Left colon (tissue), 2 donors: Measurements from ENCODE around the gene RASGRF1. TPM values are rescaled to one million over a fixed set of nuclear protein-coding genes. Genes with fewer than 3 reads are reported as not detected.
"Not testable (repeated sequence)": the region's sequence is repeated elsewhere in the genome, so short reads cannot be mapped to it uniquely, and the experiment has no call there.

Experiments used
- ATAC-seq: fragments of 200-7000 bp; cut with Tn5 transposase; one replicate; pipeline ENCODE4 v1.9.1; 2020; ENCODE audit warnings: mild to moderate bottlenecking, moderate library complexity
- DNase-seq, 2 donors: peaks; one replicate each; pipeline ENCODE4 v3.0.0-alpha.2; 2020
- intact Hi-C, 2 donors: fragments of 100-400 bp; cut with DNase I in 1 of 2; cut with micrococcal nuclease in 1 of 2; formaldehyde crosslinking; loops; one replicate each; pipeline versions ENCODE4 v1.11.2 to v1.14.0; 2022; cut with DNase I, micrococcal nuclease
- total RNA-seq, 2 donors: library from RNA; stranded (reverse); fragmentation: NEBNext Ultra II Directional; extraction: Animal tissue kit (Norgen Biotek cat#: 25700); gene quantifications; one replicate each; pipeline ENCODE4 v1.2.1, GENCODE V29; 2021
- donor health status: DM: no; HTN: no; CAD: no.
- donor health status: DM: yes; HTN: yes; CAD: no.

RASGRF1 gene
- total RNA-seq, 2 donors from 2014 or later: 0.14 to 0.18 TPM

- DNase-seq: no peak
- intact Hi-C loops: loop anchor here in 1 of 2 donors (10.0 kb wide), 1 partner anchor 159 kb away; no protein-coding TSS in a partner anchor
- no peak for ATAC-seq
Observed at GRCh38 chr15:79025802-79026201, 64.8 kb downstream of the RASGRF1 start.

DNA sequence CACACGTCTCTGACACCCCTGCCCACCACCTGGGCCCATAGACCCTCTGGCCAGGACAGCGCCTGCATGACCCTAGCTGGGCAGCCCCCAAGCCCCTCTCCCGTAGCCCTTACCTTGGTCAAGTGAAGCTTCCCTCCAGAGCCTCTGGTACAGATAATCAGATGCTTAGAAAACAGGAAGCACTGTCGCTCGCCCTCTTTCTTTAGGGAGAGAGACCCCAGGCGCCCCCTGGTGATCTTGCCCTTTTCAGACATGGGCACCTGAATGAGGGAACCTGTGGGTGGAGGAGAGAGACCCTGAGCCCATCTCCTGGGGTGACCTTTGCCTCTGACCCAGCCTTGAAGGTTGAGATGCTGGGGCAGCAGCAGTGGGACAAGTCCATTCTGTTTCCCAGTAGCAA lies 65.4 kb downstream of the RASGRF1 start:
- DNase-seq: peak in 1 of 2 donors; percentile 37
- intact Hi-C loops: loop anchor here in 1 of 2 donors (10.0 kb wide), 1 partner anchor 160 kb away; no protein-coding TSS in a partner anchor
- ATAC-seq: no peak

GRCh38 chr15:79024493-79024892 lies 66.1 kb downstream of the RASGRF1 start:
- not testable (repeated sequence) for ATAC-seq
- intact Hi-C loops: loop anchor here in 1 of 2 donors (10.0 kb wide), 1 partner anchor 160 kb away; no protein-coding TSS in a partner anchor

GRCh38 chr15:79023918-79024317 lies 66.7 kb downstream of the RASGRF1 start:
- ATAC-seq: no peak
- intact Hi-C loops: loop anchor here in 1 of 2 donors (10.0 kb wide), 1 partner anchor 161 kb away; no protein-coding TSS in a partner anchor
- no peak for DNase-seq

More at GRCh38 chr15:79024493-79024892, 66.1 kb downstream of the RASGRF1 start:
- DNase-seq: not testable (repeated sequence)

DNA sequence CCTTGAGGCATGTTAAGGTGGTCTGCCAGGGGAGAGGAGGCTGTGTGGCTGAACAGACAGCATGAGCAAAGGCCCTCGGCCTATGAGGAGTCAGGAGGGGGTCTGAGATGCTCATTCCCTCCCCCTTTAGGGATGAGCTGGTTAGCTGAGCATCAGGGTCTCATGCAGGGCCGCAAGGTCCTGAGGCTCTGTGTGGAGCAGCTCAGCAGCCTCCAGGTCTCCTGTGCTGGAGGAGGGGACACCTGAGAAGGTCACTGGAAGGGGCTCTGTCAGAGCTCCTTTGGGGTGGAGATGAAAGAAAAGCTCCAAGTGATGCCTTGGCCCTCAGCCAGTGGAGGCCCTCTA lies 67.1 kb downstream of the RASGRF1 start:
- intact Hi-C loops: loop anchor here in 1 of 2 donors (10.0 kb wide), 1 partner anchor 161 kb away; no protein-coding TSS in a partner anchor
- DNase-seq (no peak), ATAC-seq (no peak)

- ATAC-seq (no peak), DNase-seq (no peak)
- intact Hi-C loops: no loop called here
Observed at GRCh38 chr15:79018960-79019359, 71.6 kb downstream of the RASGRF1 start.

DNA sequence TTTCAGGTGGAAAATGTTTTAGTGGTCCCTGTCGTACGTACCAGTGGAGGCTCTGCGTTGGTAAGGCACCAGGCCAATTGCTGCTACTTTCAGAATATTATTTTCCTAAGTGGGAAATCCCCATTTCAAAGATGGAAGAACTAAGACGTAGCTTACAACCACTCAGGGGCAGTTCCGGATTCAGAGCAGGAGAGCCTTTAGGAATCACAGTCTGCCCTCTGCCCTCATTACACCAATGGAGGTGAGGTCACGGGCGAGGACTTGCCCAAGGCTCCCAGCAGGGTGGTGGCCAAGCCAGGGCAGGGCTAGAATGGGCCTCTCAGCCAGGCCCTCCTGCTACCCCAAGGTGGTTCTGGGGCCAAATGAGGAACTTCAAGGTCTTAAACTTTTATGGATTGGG lies 72.6 kb downstream of the RASGRF1 start:
- DNase-seq (no peak), ATAC-seq (no peak)
- intact Hi-C loops: no loop called here

DNA sequence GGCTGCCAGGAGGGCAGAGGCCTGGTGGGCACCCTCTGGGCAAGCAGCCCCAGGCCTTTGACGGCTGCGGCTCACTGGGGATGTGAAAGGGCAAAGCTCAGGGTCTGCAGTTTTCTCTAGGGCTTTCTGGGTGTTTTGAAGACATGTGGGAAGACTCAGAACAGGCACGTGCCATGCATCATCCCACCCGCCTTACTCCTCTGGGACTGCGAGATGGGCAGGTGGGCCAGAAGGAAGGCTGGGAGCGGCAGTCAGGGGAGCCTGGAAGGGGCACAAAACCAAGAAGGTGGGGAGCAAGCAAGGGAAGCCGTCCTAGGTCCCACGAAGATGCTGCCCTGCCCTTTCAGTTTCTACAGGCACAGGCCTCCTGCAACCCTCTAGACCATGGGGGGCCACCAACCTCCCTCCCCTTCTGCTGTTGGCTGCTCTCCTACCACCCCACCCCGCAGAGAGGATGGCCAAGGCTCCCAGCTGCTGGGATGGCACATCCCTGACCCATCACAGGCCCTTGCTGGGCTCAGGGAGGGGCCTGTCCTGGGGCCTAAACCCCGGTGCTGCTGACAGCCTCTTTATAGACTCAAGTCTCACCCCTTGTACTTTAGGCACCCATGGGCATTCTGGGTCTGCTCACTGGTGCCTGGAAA lies 73.9 kb downstream of the RASGRF1 start:
- DNase-seq (no peak), ATAC-seq (no peak)
- intact Hi-C loops: no loop called here

GRCh38 chr15:79015416-79015815 lies 75.2 kb downstream of the RASGRF1 start:
- ATAC-seq: no peak
- intact Hi-C loops: no loop called here

GRCh38 chr15:79010278-79010677 lies 80.3 kb downstream of the RASGRF1 start:
- no peak for DNase-seq
- no peak for ATAC-seq
- intact Hi-C loops: no loop called here

More at GRCh38 chr15:79015416-79015815, 75.2 kb downstream of the RASGRF1 start:
- DNase-seq: no peak

GRCh38 chr15:79009379-79009778 lies 81.2 kb downstream of the RASGRF1 start:
- DNase-seq: no peak
- ATAC-seq: no peak
- intact Hi-C loops: no loop called here

GRCh38 chr15:79008659-79009058 lies 81.9 kb downstream of the RASGRF1 start:
- DNase-seq (no peak), ATAC-seq (no peak)
- intact Hi-C loops: no loop called here

GRCh38 chr15:79007066-79007465 lies 83.5 kb downstream of the RASGRF1 start:
- peak in 1 of 2 donors; percentile 81 for DNase-seq
- ATAC-seq: peak; percentile 75
- intact Hi-C loops: no loop called here

- DNase-seq (no peak), ATAC-seq (no peak)
- intact Hi-C loops: no loop called here
Observed at GRCh38 chr15:79006071-79006470, 84.5 kb downstream of the RASGRF1 start.

- ATAC-seq (peak; percentile 20), DNase-seq (peak in 1 of 2 donors; percentile 21)
- intact Hi-C loops: no loop called here
Observed at GRCh38 chr15:79004336-79004735, 86.2 kb downstream of the RASGRF1 start.

DNA sequence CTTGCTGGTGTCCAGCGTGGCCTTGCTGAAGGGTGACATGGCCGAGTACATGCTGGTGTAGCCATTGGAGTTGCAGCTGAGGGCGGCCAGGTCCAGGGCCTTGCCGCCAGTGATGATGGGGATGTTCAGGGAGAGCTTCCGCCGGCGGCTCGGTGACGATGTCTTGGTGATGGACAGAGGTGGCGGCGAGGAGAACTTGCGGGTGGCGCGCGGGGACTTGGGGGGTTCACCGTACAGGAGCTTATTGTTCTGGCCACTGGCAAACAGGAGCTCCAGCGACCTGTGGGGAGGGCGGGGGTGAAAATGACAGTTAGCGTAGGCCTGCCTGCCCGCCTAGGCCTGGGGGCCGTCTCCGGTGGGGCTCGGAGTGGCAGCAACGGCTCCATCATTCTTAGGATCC lies 86.7 kb downstream of the RASGRF1 start:
- no peak for ATAC-seq
- no peak for DNase-seq
- intact Hi-C loops: no loop called here

GRCh38 chr15:79003301-79003700 lies 87.3 kb downstream of the RASGRF1 start:
- intact Hi-C loops: no loop called here
- DNase-seq (no peak), ATAC-seq (no peak)

DNA sequence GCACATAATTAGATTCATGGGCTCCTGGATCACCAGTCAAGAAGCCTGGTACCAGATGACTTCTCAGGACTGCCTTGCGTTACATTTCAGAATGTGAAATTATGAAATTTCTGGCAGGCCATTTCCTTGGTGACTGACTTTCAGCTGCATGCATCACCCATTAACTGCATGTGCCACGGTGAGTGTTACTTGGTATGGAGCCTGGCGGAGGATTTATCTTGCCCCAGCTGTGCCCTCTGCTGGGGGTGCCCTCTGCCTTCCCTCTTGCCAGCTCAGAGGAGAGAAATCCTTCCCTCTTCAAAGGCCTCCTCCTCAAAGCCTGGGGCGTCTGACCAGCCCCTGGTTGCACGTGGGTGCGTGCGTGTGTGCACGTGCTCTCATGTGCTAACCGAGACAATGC lies 88.0 kb downstream of the RASGRF1 start:
- ATAC-seq (no peak), DNase-seq (no peak)
- intact Hi-C loops: no loop called here

DNA sequence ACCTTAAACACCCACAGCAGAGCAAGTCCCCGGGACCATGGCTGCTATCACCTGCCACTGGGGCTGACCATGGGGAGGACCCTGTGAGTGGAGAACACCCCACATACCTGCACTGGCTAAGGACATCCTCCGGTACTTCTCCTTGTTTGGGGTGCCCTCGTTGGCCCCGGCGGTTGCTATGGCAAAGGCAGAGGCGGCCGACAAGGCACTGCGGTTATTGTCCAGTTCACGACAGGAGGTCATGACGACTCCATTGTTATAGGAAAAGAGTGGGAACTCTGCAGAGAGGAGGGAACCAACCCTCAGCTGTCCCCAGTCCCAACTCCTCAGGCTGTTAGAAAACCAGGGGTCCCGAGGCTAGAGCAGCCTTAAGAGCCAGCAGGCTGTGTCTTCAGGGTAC lies 90.9 kb downstream of the RASGRF1 start:
- intact Hi-C loops: no loop called here
- no peak for ATAC-seq
- no peak for DNase-seq

- intact Hi-C loops: no loop called here
- ATAC-seq (no peak), DNase-seq (no peak)
Observed at GRCh38 chr15:78998526-78998925, 92.1 kb downstream of the RASGRF1 start.

DNA sequence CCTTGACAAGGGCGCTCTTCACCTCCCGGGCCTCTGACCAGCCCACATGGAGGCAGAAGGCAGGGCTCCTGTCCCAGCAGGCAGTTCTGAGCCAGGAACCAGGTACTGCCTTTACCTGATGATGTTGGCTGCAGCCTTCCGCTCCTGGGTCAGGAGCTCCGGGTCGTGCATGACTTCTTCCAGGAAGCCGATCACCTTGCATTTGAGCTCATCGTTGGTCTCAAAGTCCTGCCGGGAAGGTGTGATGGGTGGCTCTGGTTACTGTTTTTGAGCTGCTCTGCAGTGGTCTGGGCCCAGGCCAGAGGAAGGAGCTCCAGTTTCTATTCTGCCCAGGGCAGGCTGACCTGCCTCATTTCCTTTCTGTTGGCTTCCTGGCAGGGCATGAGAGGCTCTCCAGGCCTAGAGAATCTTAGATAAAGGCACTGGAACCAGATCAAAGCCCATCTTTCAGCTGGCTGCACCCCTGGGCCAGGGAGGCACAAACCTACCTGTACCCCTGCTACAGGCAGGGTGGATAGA lies 92.5 kb downstream of the RASGRF1 start:
- intact Hi-C loops: no loop called here
- DNase-seq (no peak), ATAC-seq (no peak)
